Ovary (tissue), 9 donors: Measurements from ENCODE around the gene TANC1. TPM values are rescaled to one million over a fixed set of nuclear protein-coding genes. Genes with fewer than 3 reads are reported as not detected.

Experiments
- DNase-seq, 5 donors: peaks; one replicate each; pipeline ENCODE4 v3.0.0-alpha.2; 2019 to 2020
- H3K27ac ChIP-seq, 2 donors: fragments of 200-600 bp; one replicate each; pipeline versions ENCODE4 v1.5.1 to v1.8.0; 2019 to 2022
- H3K27me3 ChIP-seq: fragments of 200-600 bp; one replicate; pipeline ENCODE4 v1.8.0; 2022
- H3K36me3 ChIP-seq: fragments of 200-600 bp; sonication (generic); one replicate; pipeline ENCODE4 v1.5.1; 2019
- H3K4me1 ChIP-seq: one replicate; pipeline ENCODE4 v1.8.1; 2013; ENCODE audit warnings: mild to moderate bottlenecking, moderate library complexity; ENCODE audit not compliant: insufficient read depth
- H3K4me3 ChIP-seq: fragments of 200-600 bp; sonication (generic); one replicate; pipeline ENCODE4 v1.5.1; 2017
- H3K9me3 ChIP-seq, 2 donors: fragments of 200-600 bp in 1 of 2; sonication (generic) in 1 of 2; one replicate each; pipeline versions ENCODE4 v1.5.1 to v1.8.1; 2013 to 2019; ENCODE audit warnings: mild to moderate bottlenecking in 1 of 2, moderate library complexity in 1 of 2
- EP300 ChIP-seq: sonication (generic); formaldehyde crosslinking; IDR thresholded peaks from one replicate; pipeline ENCODE4 v1.6.1; 2017; ENCODE audit warnings: antibody characterized with exemption
- POLR2A ChIP-seq: fragments of 450-650 bp; IDR thresholded peaks from one replicate; pipeline ENCODE4 v1.6.1; 2017; ENCODE audit warnings: antibody characterized with exemption, mild to moderate bottlenecking, moderate library complexity
- WGBS, 3 donors: extraction: QIAGEN DNeasy Blood & Tissue Kit in 1 of 3; methylation state at CpG; one replicate each; pipeline versions ENCODE4 v1.1.5 to v1.1.7; 2013 to 2017; 5-methylcytosine and 5-hydroxymethylcytosine counted together
- intact Hi-C, 4 donors: fragments of 100-400 bp; cut with DNase I; formaldehyde crosslinking; loops; one replicate each; pipeline versions ENCODE4 v1.11.0 to v1.15.1; 2022 to 2023
- polyA plus RNA-seq, 2 donors: library from polyadenylated mRNA; stranded (reverse); fragments of 200-250 nt in 1 of 2; fragments of 350-450 nt in 1 of 2; fragmentation: Illumina TruSeq in 1 of 2; extraction: RNeasy Lipid Tissue Mini Kit (QIAGEN cat#74804) in 1 of 2; gene quantifications; one replicate each; pipeline ENCODE4 v1.2.3, GENCODE V29; 2013 to 2014
- total RNA-seq, 7 donors: library from RNA; depleted of rRNA in 2 of 7; stranded (reverse); fragments of >200 nt in 2 of 7; fragmentation: NEBNext Ultra II Directional in 3 of 7; extraction: Animal tissue kit (Norgen Biotek cat#: 25700) in 3 of 7; gene quantifications; one replicate each; pipeline versions ENCODE4 v1.1.0 to v1.2.4, GENCODE V29; 2016 to 2023
- TF ChIP-seq, protein P1 (sequence below), 3 donors: fragments of 450-650 bp in 2 of 3; fragments of 200-600 bp in 1 of 3; IDR thresholded peaks; one replicate each; pipeline versions ENCODE4 v1.5.1 to v1.8.0; 2016 to 2022; ENCODE audit warnings: antibody characterized with exemption in 3 of 3, mild to moderate bottlenecking in 1 of 3
- donor health status: DM: no; HTN: no; CAD: no; lungs with moderate emphysema.
- donor health status: DM: no; HTN: no; CAD: no.
- donor health status: Bipolar disorder and iron deficiency.
- donor health status: DM: yes; HTN: yes; CAD: no.
- donor health status: DM: no; HTN: no; CAD: no.
- donor health status: DM: yes; HTN: yes; CAD: no.

TANC1 gene
- total and polyA plus RNA-seq, 9 donors: 12.2 to 39.2 (median 25.8) TPM

DNA sequence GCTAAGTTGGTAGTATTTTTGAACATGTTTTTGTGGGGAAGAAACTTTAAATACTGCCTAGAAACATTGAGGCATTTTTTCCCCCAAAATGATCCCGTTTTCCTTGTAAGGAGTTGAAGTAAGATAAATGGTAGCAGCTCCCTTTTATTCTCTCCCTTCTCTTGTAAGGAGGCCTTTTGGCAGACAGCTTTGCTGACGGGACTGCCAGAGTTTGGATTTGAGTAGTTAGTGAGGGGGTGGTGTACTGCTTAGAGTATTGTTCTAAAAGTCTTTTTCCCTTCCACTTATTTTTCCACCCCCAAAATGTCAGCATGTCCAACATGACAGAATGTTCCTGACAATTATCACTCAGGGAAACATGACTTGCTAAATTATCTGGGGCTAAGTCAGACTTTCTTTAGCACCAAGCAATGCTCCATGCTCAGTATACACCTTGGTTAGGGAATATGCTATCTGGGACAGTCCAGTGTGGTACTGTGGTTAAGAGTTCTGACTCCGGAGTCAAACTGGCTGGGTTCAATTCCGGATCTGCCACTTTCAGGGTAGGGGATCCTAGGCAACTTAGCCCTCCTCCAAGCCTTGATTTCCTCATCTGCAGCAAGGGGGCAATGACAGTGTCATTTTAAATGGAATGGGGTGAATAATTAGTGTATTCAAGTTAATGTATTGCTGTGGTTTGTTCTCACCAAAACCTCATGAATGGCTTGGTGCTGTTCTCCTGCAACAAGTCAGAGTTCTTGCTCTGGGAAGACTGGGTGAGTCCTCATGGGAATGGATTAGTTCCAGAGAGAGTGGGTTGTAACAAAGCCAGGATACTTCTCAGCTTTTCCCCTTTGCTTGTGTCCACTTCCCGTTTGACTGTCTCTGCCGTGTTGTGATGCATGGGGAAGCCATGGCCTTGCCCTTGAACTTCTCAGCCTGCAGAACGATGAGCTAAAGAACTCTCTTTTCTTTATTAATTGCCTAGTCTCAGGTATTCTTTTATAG, 116.2 kb downstream of the TANC1 start:
- H3K4me3 ChIP-seq: no peak overlapping the region
- no peaks in the 10 kb centered on the region for H3K9me3 ChIP-seq
- DNase-seq: peak in 3 of 5 donors; percentile 41 to 50 (median 47)
- peak overlapping the region in 1 of 2 donors; percentile 28 for H3K27ac ChIP-seq
- TF ChIP-seq POLR2A (no peak), EP300 (no peak)
- TF ChIP-seq, protein P1, sequence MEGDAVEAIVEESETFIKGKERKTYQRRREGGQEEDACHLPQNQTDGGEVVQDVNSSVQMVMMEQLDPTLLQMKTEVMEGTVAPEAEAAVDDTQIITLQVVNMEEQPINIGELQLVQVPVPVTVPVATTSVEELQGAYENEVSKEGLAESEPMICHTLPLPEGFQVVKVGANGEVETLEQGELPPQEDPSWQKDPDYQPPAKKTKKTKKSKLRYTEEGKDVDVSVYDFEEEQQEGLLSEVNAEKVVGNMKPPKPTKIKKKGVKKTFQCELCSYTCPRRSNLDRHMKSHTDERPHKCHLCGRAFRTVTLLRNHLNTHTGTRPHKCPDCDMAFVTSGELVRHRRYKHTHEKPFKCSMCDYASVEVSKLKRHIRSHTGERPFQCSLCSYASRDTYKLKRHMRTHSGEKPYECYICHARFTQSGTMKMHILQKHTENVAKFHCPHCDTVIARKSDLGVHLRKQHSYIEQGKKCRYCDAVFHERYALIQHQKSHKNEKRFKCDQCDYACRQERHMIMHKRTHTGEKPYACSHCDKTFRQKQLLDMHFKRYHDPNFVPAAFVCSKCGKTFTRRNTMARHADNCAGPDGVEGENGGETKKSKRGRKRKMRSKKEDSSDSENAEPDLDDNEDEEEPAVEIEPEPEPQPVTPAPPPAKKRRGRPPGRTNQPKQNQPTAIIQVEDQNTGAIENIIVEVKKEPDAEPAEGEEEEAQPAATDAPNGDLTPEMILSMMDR (IDR thresholded peaks at IDR 0.05): no peak
- peaks cover 29% of the 10 kb centered on the region for H3K4me1 ChIP-seq
- H3K27me3 ChIP-seq: no peaks in the 10 kb centered on the region
- intact Hi-C loops: no loop called here
- no peaks in the 10 kb centered on the region for H3K36me3 ChIP-seq
- WGBS, 3 donors: 17 to 19% (median 18%) methylated on average over 7 of the region's 7 CpGs

DNA sequence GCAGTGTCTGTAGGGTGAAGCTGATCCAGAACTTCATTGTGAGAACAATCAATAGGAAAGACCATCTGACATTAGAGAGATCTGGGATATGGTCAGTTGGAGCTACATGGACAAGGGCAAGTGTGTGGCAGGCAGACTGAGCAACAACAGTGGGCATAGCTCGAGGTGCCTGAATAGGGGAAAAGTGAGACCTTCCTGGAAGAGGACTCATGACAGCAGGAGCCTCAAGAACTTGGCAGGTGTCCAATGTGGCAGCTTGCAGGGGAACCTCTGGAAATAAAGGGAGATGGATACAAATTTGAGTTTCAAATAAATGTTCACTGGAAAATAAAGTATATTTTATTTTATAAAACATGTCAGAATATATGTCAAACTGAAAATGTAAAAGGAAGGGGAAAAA, 117.9 kb downstream of the TANC1 start:
- WGBS, 3 donors: 26 to 30% (median 29%) methylated on average over 1 of the region's 1 CpG

DNA sequence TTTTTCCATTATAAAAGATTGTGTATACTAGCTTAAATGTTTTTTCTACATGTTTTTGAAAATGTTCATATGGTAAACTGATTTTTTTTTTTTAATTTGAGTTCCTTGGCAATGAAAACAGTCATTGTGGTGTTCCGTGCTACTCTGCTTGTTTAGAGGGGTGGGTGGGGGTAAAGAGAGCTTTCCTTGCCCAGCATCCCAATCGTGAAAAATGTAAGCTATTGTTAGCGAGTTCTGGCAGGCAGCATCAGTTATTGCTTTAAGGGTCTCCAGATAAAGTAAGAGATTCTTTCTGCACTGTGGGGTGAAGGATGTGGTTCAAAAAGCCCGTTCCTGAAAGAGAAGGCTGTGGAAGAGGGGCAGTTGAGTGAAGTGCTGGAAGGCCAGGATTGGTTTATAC, 118.4 kb downstream of the TANC1 start:
- Histone ChIP-seq H3K27me3 (no peaks in the 10 kb centered on the region), H3K4me1 (peaks cover 37% of the 10 kb centered on the region), H3K4me3 (no peak overlapping the region), H3K9me3 (no peaks in the 10 kb centered on the region), H3K27ac (peak overlapping the region in 1 of 2 donors; percentile 17), H3K36me3 (no peaks in the 10 kb centered on the region)
- intact Hi-C loops: no loop called here
- no peak for DNase-seq
- WGBS, 3 donors: 10 to 31% (median 14%) methylated on average over 4 of the region's 4 CpGs
- TF ChIP-seq, protein P1 (IDR thresholded peaks at IDR 0.05): no peak
- no peak for TF ChIP-seq EP300
- TF ChIP-seq POLR2A: no peak

More for the DNA sequence above, 117.9 kb downstream of the TANC1 start:
- no peak overlapping the region for H3K4me3 ChIP-seq
- TF ChIP-seq EP300: no peak
- H3K27me3 ChIP-seq: no peaks in the 10 kb centered on the region
- intact Hi-C loops: no loop called here
- no peaks in the 10 kb centered on the region for H3K9me3 ChIP-seq
- H3K27ac ChIP-seq: peak overlapping the region in 1 of 2 donors; percentile 47
- peaks cover 35% of the 10 kb centered on the region for H3K4me1 ChIP-seq
- H3K36me3 ChIP-seq: no peaks in the 10 kb centered on the region
- DNase-seq: peak in 3 of 5 donors; percentile 43 to 68 (median 63)

DNA sequence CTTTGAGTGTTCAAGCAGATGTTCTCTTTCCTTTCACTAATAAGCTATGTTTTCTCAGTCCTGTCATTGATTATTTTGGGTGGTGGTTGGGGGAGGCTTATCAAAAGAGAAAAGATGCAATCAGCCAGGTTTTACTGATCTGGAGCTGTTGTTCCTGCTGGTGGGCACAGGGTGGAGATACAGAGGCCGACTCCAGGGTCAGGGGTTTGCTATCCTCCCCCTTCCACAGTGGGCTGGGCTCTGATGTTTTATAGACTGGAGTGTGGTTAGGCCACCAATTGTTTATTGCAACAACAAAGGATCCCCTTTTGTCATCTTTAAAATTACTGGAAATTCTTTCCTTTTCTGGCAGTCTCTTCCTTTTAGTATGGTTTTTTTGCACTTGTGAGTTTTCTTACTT, 120.5 kb downstream of the TANC1 start:
- H3K4me1 ChIP-seq: peaks cover 42% of the 10 kb centered on the region
- H3K4me3 ChIP-seq: no peak overlapping the region
- no peak overlapping the region for H3K27ac ChIP-seq
- DNase-seq: no peak
- TF ChIP-seq, protein P1 (IDR thresholded peaks at IDR 0.05): no peak
- TF ChIP-seq EP300: no peak
- TF ChIP-seq POLR2A: no peak
- H3K9me3 ChIP-seq: no peaks in the 10 kb centered on the region
- H3K36me3 ChIP-seq: no peaks in the 10 kb centered on the region
- H3K27me3 ChIP-seq: no peaks in the 10 kb centered on the region
- WGBS, 3 donors: 24 to 48% (median 39%) methylated on average over 1 of the region's 1 CpG
- intact Hi-C loops: no loop called here

DNA sequence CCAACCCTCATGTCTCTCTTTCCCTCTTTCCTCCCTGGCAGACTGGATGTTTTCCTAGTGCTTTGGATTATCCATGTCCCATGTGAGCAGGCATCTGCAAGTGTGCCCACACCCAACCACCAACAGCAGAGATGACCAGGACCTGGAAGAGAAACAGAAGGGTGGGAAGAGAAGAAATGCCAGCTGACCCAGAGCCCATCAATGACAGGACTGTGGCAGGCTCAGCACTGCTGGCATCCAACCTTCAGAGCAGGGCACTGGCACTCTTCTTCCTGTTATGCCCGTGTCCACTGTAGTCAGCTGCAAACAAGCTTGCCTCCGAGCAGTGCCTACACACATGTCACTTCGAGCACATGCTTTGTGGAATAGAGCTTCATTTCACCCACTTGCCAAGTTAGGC, 121.1 kb downstream of the TANC1 start:
- Histone ChIP-seq H3K27me3 (no peaks in the 10 kb centered on the region), H3K4me1 (peaks cover 43% of the 10 kb centered on the region), H3K27ac (no peak overlapping the region), H3K36me3 (no peaks in the 10 kb centered on the region), H3K4me3 (no peak overlapping the region), H3K9me3 (no peaks in the 10 kb centered on the region)
- DNase-seq: no peak
- intact Hi-C loops: no loop called here
- WGBS, 3 donors: 77 to 86% (median 86%) methylated on average over 3 of the region's 3 CpGs
- TF ChIP-seq, protein P1 (IDR thresholded peaks at IDR 0.05): no peak
